ENCODE data around the gene FARSB.

The FARSB gene

DNA sequence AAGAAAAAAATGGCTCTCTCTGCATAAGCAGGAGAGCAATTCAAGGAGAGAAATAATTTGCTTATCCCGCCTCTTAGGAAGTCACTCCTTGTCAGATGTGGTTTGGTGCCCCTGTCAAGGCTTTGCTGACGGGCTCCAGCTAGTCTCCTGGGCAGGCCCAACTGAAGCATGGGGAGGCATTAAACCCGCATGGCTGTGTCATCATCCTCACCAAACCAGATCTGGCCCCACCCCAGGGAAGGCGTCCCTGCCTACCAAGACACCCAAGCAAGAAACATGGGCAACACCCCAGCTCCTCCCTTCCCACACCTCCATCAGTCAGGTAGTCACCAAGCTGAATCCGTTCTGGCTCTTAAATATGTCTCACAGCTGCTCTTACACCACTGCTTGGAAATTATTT, 123.6 kb downstream of the FARSB start:
- no peak overlapping the region for H3K4me3 ChIP-seq (ENCODE audit: low read depth, low read length)
- CTCF ChIA-PET: no interaction called here
- TF ChIP-seq, protein P1, sequence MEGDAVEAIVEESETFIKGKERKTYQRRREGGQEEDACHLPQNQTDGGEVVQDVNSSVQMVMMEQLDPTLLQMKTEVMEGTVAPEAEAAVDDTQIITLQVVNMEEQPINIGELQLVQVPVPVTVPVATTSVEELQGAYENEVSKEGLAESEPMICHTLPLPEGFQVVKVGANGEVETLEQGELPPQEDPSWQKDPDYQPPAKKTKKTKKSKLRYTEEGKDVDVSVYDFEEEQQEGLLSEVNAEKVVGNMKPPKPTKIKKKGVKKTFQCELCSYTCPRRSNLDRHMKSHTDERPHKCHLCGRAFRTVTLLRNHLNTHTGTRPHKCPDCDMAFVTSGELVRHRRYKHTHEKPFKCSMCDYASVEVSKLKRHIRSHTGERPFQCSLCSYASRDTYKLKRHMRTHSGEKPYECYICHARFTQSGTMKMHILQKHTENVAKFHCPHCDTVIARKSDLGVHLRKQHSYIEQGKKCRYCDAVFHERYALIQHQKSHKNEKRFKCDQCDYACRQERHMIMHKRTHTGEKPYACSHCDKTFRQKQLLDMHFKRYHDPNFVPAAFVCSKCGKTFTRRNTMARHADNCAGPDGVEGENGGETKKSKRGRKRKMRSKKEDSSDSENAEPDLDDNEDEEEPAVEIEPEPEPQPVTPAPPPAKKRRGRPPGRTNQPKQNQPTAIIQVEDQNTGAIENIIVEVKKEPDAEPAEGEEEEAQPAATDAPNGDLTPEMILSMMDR (IDR thresholded peaks at IDR 0.05; ENCODE audit: insufficient read depth, low read length, missing control alignments): no peak
- no peak for DNase-seq (ENCODE audit: low read depth, low spot score)
- POLR2A ChIA-PET: no interaction called here

DNA sequence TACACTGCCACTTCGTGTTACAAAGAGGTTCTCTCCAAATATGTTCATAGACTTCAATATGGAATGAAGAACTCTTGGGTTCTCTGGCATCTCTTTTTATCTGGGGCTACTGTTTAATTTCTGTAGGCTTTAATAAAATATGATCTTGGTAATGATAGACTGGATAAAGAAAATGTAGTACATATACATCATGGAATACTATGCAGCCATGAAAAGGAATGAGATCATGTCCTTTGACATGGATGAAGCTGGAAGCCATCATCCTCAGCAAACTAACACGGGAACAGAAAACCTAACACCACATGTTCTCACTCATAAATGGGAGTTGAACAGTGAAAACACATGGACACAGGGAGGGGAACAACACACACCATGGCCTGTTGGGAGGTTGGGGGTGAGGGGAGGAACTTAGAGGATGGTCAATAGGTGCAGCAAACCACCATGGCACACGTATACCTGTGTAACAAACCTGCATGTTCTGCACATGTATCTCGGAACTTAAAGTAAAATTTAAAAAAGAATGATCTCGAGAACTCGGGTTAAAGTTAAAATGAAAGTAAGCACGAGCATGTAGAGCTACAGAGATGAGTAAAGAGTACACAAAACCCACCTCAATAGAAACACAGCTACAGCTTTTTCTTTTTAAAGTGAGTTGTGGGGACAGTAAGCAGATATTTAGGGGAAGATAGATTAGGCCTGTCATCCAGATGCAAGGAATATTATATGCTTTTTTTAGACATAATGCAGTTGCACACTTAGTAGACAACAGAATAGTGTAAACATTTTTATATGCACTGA, 129.2 kb downstream of the FARSB start:
- TF ChIP-seq, protein P1 (IDR thresholded peaks at IDR 0.05; ENCODE audit: insufficient read depth, low read length, missing control alignments): no peak
- no peak overlapping the region for H3K4me3 ChIP-seq (ENCODE audit: low read depth, low read length)
- ChIA-PET POLR2A (no interaction called here), CTCF (no interaction called here)
- DNase-seq (ENCODE audit: low read depth, low spot score): no peak

DNA sequence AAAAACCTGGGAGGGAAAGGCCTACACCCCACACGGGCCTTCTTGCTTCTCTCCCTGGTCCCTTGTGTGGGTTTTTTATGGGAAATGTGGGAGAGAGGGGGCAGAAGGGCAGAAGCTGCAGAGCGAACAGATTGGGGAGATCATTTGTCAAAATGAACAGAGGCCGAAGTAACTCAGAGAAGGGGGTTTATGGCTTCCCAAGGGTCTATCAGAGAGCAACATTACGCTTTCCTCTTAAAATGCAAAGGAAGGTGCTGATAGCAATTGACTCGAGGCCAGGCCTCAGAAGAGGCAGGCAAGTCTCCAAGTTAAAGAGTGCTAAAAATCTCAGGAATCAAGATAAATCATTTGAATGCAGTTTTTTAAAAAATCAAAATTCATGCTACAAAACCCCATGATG, 130.1 kb downstream of the FARSB start:
- DNase-seq (ENCODE audit: low read depth, low spot score): no peak
- no peak overlapping the region for H3K4me3 ChIP-seq (ENCODE audit: low read depth, low read length)
- TF ChIP-seq, protein P1 (IDR thresholded peaks at IDR 0.05; ENCODE audit: insufficient read depth, low read length, missing control alignments): no peak
- POLR2A ChIA-PET: no interaction called here
- CTCF ChIA-PET: no interaction called here

DNA sequence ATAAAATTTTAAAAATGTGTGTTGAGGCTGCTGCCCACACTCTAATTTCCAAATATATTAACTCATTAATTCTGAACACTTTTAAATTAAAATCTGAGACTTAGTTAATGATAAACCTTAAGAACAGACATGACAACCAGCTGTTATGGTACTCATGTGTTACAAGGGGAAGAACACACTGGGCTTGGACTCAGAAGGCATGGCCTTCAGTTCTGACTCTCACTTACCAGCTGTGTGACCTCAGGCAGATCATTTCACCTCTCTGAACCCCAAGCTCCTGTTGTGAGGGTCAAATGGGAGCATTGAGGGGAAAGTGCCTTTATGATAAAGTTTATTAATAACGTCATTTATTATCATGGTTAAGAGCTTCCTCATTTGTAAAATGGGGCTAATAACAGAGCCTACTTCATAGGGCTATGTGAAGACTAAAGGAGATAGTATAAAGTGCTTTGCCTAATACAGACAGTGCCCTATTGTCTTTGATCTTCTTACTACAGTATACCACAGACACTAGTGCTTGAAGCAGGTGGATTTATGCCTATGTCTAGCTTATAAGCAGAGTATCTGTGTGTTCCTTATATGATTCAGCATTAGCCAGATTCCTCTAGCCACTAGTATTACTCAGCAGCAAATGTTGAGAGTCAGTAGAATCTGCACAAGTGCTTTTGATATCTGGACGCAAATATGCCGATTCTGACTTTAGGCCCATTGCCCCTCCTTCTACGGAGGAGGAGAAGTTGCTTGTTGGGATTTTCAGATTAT, 131.9 kb downstream of the FARSB start:
- TF ChIP-seq, protein P1 (IDR thresholded peaks at IDR 0.05; ENCODE audit: insufficient read depth, low read length, missing control alignments): no peak
- ChIA-PET CTCF (no interaction called here), POLR2A (no interaction called here)
- H3K4me3 ChIP-seq (ENCODE audit: low read depth, low read length): no peak overlapping the region
- DNase-seq (ENCODE audit: low read depth, low spot score): no peak

DNA sequence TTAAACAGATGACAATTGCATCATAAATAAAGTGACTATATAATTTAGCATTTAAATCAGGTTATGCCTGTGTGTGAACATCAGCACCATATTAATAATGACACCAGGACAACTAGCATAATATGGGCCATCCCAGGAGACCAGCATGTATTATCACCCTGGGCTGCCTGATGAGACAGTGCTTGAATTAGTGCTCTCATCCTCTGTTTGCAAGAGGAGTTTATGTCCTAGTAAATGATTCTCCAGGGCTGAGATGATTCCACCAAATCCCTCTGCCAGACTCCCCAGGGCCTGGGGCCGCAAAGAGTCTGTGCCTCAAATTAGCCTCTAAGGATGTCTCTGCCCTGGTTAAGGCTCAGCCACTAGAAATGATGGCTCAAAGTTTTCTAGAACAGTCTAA, 133.8 kb downstream of the FARSB start:
- POLR2A ChIA-PET: no interaction called here
- TF ChIP-seq, protein P1 (IDR thresholded peaks at IDR 0.05; ENCODE audit: insufficient read depth, low read length, missing control alignments): no peak
- CTCF ChIA-PET: no interaction called here
- no peak overlapping the region for H3K4me3 ChIP-seq (ENCODE audit: low read depth, low read length)
- DNase-seq (ENCODE audit: low read depth, low spot score): no peak

DNA sequence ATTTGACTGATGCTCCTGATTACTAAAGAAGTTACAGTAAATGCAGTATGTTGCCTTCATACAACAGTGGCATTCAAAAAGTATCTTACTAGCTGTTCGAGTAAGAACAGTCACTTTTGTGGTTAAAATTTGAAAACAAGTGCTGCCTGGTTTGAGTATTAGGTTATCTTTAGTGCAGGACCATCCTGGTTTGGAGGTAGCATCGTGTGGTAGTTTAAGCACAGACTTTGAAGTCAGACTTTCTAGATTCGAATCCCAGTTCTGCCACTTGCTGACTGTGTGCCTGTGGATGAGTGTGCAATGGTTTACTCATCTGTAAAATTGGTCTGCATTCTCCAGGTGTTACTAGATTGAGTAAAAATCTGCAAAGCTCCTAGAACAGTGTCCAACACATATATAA, 134.8 kb downstream of the FARSB start:
- ChIA-PET CTCF (no interaction called here), POLR2A (interaction anchor here (0.6 kb wide), 1 partner anchor 31 kb away, joined by 5 read pairs; no protein-coding TSS in a partner anchor)
- TF ChIP-seq, protein P1 (IDR thresholded peaks at IDR 0.05; ENCODE audit: insufficient read depth, low read length, missing control alignments): no peak
- H3K4me3 ChIP-seq (ENCODE audit: low read depth, low read length): no peak overlapping the region
- DNase-seq (ENCODE audit: low read depth, low spot score): no peak
